ENCODE measurements around the gene FAM149A.

DNA sequence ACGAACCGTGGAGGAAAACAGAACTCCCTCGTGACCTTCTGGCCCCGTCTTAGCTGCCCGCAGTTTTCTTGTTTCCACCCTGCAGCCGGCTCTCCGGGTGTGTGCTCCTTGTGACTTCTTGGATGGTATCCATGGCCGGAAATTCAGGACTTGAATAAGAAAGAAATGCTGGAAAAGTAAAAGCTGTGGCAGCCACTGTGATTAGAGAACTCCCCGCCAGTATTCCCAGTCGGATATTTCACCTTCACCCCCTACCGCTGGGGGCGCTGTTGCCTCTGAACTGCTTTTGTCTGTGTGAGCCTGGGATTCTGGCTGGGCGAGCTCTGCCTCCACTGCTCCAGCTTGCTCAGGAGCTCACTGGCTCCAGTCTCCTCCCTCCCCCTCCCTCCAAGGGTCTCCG is 45.4 kb downstream of the FAM149A start:
- TF ChIP-seq SP1 (IDR thresholded peaks at IDR 0.05) (no peak), BHLHE40 (IDR thresholded peaks at IDR 0.05; ENCODE audit: borderline replicate concordance) (no peak), FOXK2 (IDR thresholded peaks at IDR 0.05) (no peak), LEF1 (IDR thresholded peaks at IDR 0.05; ENCODE audit: borderline replicate concordance) (no peak), FOXM1 (IDR thresholded peaks at IDR 0.05; ENCODE audit: borderline replicate concordance) (no peak), ELF4 (IDR thresholded peaks at IDR 0.05) (no peak), HDGF (IDR thresholded peaks at IDR 0.05; ENCODE audit: borderline replicate concordance) (no peak), CTBP1 (IDR thresholded peaks at IDR 0.05; ENCODE audit: borderline replicate concordance) (no peak), PKNOX1 (IDR thresholded peaks at IDR 0.05) (no peak)

All from HEK293T (cell line).